ENCODE data around the gene DHRSX. TPM values are rescaled to one million over a fixed set of nuclear protein-coding genes. Genes with fewer than 3 reads are reported as not detected.

DHRSX gene
- total and polyA plus RNA-seq, 2 of the 8 experiments (the other 6 are each of a cell fraction or from before 2014, with no cell fraction given), result 35.1 to 43.4 TPM

GRCh38 chrX:2507904-2508627 is 7.3 kb upstream of the DHRSX start:
- H3K79me1 ChIP-seq (ENCODE audit: low read depth, low read length), result no peaks in the 10 kb centered on the region
- H3K23ac ChIP-seq (ENCODE audit: insufficient read length), result no peak overlapping the region
- POLR2A ChIA-PET (ENCODE audit: partially characterized antibody), result no interaction called here
- no peaks in the 10 kb centered on the region for H3K27me3 ChIP-seq (replicated peaks in 1 of 4; ENCODE audit: control insufficient read depth in 3 of 4, extremely low read depth in 1 of 4, insufficient read depth in 3 of 4, low read length in 3 of 4)
- no peaks in the 10 kb centered on the region for H3K9me3 ChIP-seq (ENCODE audit: insufficient read depth in 2 of 2, low read depth in 1 of 2, low read length in 1 of 2)
- H2BK20ac ChIP-seq (ENCODE audit: low read length), result no peak overlapping the region
- WGBS, 2 experiments (ENCODE audit: extremely low coverage in 1 of 2, insufficient coverage in 1 of 2, insufficient read length in 1 of 2, insufficient replicate concordance in 2 of 2, low coverage in 1 of 2, low lambda C conversion rate in 2 of 2, missing lambda C conversion rate in 1 of 2), result 92% methylated on average over 8 of the region's 8 CpGs; no CpG with 5 or more reads in 1 of the 2 experiments
- no peak overlapping the region for H4K8ac ChIP-seq (ENCODE audit: extremely low read depth, insufficient read depth, low read length)
- no peak for FAIRE-seq
- H2AFZ ChIP-seq (ENCODE audit: low read length), result no peak overlapping the region
- DNase-seq (ENCODE audit: low read depth in 1 of 2, low spot score in 2 of 2), result no peak
- no peak overlapping the region for H2BK12ac ChIP-seq (ENCODE audit: low read depth, low read length)
- no peak overlapping the region for H3K56ac ChIP-seq (replicated peaks; ENCODE audit: insufficient read length, low read depth, low read length)
- H3K4me3 ChIP-seq (ENCODE audit: extremely low read depth in 1 of 4, insufficient read depth in 2 of 4, low read depth in 3 of 4, low read length in 4 of 4), result no peak overlapping the region
- no peak overlapping the region for H3K18ac ChIP-seq (ENCODE audit: extremely low read depth, low read length)
- no peaks in the 10 kb centered on the region for H3K79me2 ChIP-seq (ENCODE audit: control insufficient read depth in 1 of 2, insufficient read depth in 2 of 2, low read length in 2 of 2)
- no peak overlapping the region for H4K91ac ChIP-seq (replicated peaks; ENCODE audit: insufficient read length, low read length)
- H3K4me2 ChIP-seq (ENCODE audit: insufficient read depth in 1 of 2, low read depth in 2 of 2, low read length in 2 of 2), result no peak overlapping the region
- no peak overlapping the region for H2BK120ac ChIP-seq (replicated peaks; ENCODE audit: low read depth, low read length)
- H2BK15ac ChIP-seq (ENCODE audit: low read length), result no peak overlapping the region
- no peak overlapping the region for H2BK5ac ChIP-seq (ENCODE audit: low read depth, low read length)
- no peak overlapping the region for H3K14ac ChIP-seq (ENCODE audit: insufficient read length)
- H3K4ac ChIP-seq (replicated peaks; ENCODE audit: insufficient read length, low read depth, low read length), result no peak overlapping the region
- H4K5ac ChIP-seq (ENCODE audit: insufficient read length, low read depth, low read length), result no peak overlapping the region
- CTCF ChIA-PET (ENCODE audit: partially characterized antibody), result no interaction called here
- H3K4me1 ChIP-seq (replicated peaks in 1 of 4; ENCODE audit: control insufficient read depth in 3 of 4, insufficient read depth in 4 of 4, low read length in 3 of 4), result no peaks in the 10 kb centered on the region
- no peaks in the 10 kb centered on the region for H4K20me1 ChIP-seq (replicated peaks in 1 of 2; ENCODE audit: control insufficient read depth in 1 of 2, insufficient read depth in 2 of 2, low read length in 2 of 2)
- no peak overlapping the region for H3K27ac ChIP-seq (ENCODE audit: low read depth, low read length)
- H2AK5ac ChIP-seq (ENCODE audit: low read depth, low read length), result no peak overlapping the region
- H3K23me2 ChIP-seq (ENCODE audit: low read depth, low read length), result no peaks in the 10 kb centered on the region; the same call in 1 of the 2 replicates
- H3K9ac ChIP-seq (replicated peaks in 1 of 4; ENCODE audit: extremely low read depth in 1 of 4, low read depth in 3 of 4, low read length in 3 of 4), result no peak overlapping the region
- no peaks in the 10 kb centered on the region for H3K36me3 ChIP-seq (ENCODE audit: control insufficient read depth in 2 of 4, insufficient read depth in 4 of 4, low read length in 3 of 4)
- TF ChIP-seq RAD21 (IDR thresholded peaks at IDR 0.05 in 1 of 2, conservative IDR thresholded peaks at IDR 0.05 in 1 of 2; ENCODE audit: low read depth in 2 of 2, low read length in 2 of 2), result no peak
- TF ChIP-seq USF2 (IDR thresholded peaks at IDR 0.05; ENCODE audit: low read length), result no peak
- TF ChIP-seq CHD2 (IDR thresholded peaks at IDR 0.05; ENCODE audit: low read length), result no peak
- TF ChIP-seq ATF3 (IDR thresholded peaks at IDR 0.05; ENCODE audit: insufficient read depth, low read depth, low read length), result no peak
- no peak for TF ChIP-seq ASH2L (IDR thresholded peaks at IDR 0.05; ENCODE audit: low read length)
- TF ChIP-seq SP2 (IDR thresholded peaks at IDR 0.05; ENCODE audit: low read length), result no peak
- TF ChIP-seq CEBPB (IDR thresholded peaks at IDR 0.05; ENCODE audit: low read depth, low read length), result no peak
- no peak for TF ChIP-seq EGR1 (IDR thresholded peaks at IDR 0.05; ENCODE audit: borderline replicate concordance, low read depth, low read length)
- no peak for TF ChIP-seq CHD1 (IDR thresholded peaks at IDR 0.05; ENCODE audit: low read depth, low read length)
- no peak for TF ChIP-seq GABPA (IDR thresholded peaks at IDR 0.05; ENCODE audit: borderline replicate concordance, insufficient read depth, low read length)
- no peak for TF ChIP-seq KDM5A (IDR thresholded peaks at IDR 0.05; ENCODE audit: low read length)
- no peak for TF ChIP-seq NRF1 (IDR thresholded peaks at IDR 0.05; ENCODE audit: low read depth, low read length)
